ENCODE results near the gene PIR. TPM values are rescaled to one million over a fixed set of nuclear protein-coding genes. Genes with fewer than 3 reads are reported as not detected.

The PIR gene
- total RNA-seq, 6 experiments from 2014 or later: 13.3 to 42.1 (median 23.1) TPM

GRCh38 chrX:15430076-15430475, 63.1 kb downstream of the PIR start:
- H3K27me3 ChIP-seq: no peaks in the 10 kb centered on the region
- TF ChIP-seq POLR2A (IDR thresholded peaks at IDR 0.05) (no peak), CTCF (IDR thresholded peaks at IDR 0.05) (no peak)
- no peaks in the 10 kb centered on the region for H3K9me3 ChIP-seq
- intact Hi-C loops (cut with DNase I): no loop called here
- no peaks in the 10 kb centered on the region for H3K4me1 ChIP-seq
- peaks cover 0 to 6% (median 0%) of the 10 kb centered on the region in 4 donors for H3K36me3 ChIP-seq
- DNase-seq: no peak
- no peak overlapping the region for H3K27ac ChIP-seq
- 37% methylated on average over 2 of the region's 2 CpGs for WGBS (ENCODE audit: insufficient coverage, low coverage, low lambda C conversion rate, missing lambda C conversion rate)
- no peak overlapping the region for H3K4me3 ChIP-seq
- no peak for ATAC-seq

GRCh38 chrX:15425024-15425423, 68.1 kb downstream of the PIR start:
- no peak overlapping the region for H3K27ac ChIP-seq
- no peaks in the 10 kb centered on the region for H3K27me3 ChIP-seq
- H3K4me3 ChIP-seq: no peak overlapping the region
- TF ChIP-seq POLR2A (IDR thresholded peaks at IDR 0.05): no peak
- no peak for DNase-seq
- intact Hi-C loops (cut with DNase I): no loop called here
- no peak for ATAC-seq
- H3K9me3 ChIP-seq: no peaks in the 10 kb centered on the region
- H3K4me1 ChIP-seq: no peaks in the 10 kb centered on the region
- H3K36me3 ChIP-seq: peaks cover 0 to 6% (median 0%) of the 10 kb centered on the region in 4 donors
- WGBS (ENCODE audit: insufficient coverage, low coverage, low lambda C conversion rate, missing lambda C conversion rate): 50% methylated on average over 1 of the region's 1 CpG

- Histone ChIP-seq H3K36me3 (no peaks in the 10 kb centered on the region), H3K27me3 (no peaks in the 10 kb centered on the region), H3K4me1 (no peaks in the 10 kb centered on the region), H3K4me3 (no peak overlapping the region), H3K9me3 (no peaks in the 10 kb centered on the region), H3K27ac (no peak overlapping the region)
- 31% methylated on average over 3 of the region's 3 CpGs for WGBS (ENCODE audit: insufficient coverage, low coverage, low lambda C conversion rate, missing lambda C conversion rate)
- ATAC-seq: no peak
- intact Hi-C loops (cut with DNase I): no loop called here
- no peak for DNase-seq
- TF ChIP-seq CTCF (IDR thresholded peaks at IDR 0.05) (no peak), POLR2A (IDR thresholded peaks at IDR 0.05) (no peak)
Observed at GRCh38 chrX:15418707-15419181, 74.4 kb downstream of the PIR start.

- intact Hi-C loops (cut with DNase I): no loop called here
- no peak overlapping the region for H3K27ac ChIP-seq
- no peak for ATAC-seq
- 54% methylated on average over 6 of the region's 6 CpGs for WGBS (ENCODE audit: insufficient coverage, low coverage, low lambda C conversion rate, missing lambda C conversion rate)
- no peaks in the 10 kb centered on the region for H3K4me1 ChIP-seq
- H3K27me3 ChIP-seq: no peaks in the 10 kb centered on the region
- DNase-seq: no peak
- no peaks in the 10 kb centered on the region for H3K36me3 ChIP-seq
- TF ChIP-seq CTCF (IDR thresholded peaks at IDR 0.05): no peak
- TF ChIP-seq POLR2A (IDR thresholded peaks at IDR 0.05): no peak
- H3K4me3 ChIP-seq: no peak overlapping the region
- no peaks in the 10 kb centered on the region for H3K9me3 ChIP-seq
Observed at GRCh38 chrX:15418041-15418706, 75.0 kb downstream of the PIR start.

GRCh38 chrX:15416133-15416993, 76.8 kb downstream of the PIR start:
- no peaks in the 10 kb centered on the region for H3K4me1 ChIP-seq
- no peaks in the 10 kb centered on the region for H3K27me3 ChIP-seq
- H3K36me3 ChIP-seq: no peaks in the 10 kb centered on the region
- TF ChIP-seq CTCF (IDR thresholded peaks at IDR 0.05) (no peak), POLR2A (IDR thresholded peaks at IDR 0.05) (no peak)
- intact Hi-C loops (cut with DNase I): no loop called here
- no peak for ATAC-seq
- H3K27ac ChIP-seq: no peak overlapping the region
- DNase-seq: no peak
- H3K4me3 ChIP-seq: no peak overlapping the region
- no peaks in the 10 kb centered on the region for H3K9me3 ChIP-seq
- WGBS (ENCODE audit: insufficient coverage, low coverage, low lambda C conversion rate, missing lambda C conversion rate): 53% methylated on average over 10 of the region's 10 CpGs
